HG02678 (cell line): ENCODE results near the gene MED7.

Experiments used
- ATAC-seq: cut with Tn5 transposase; IDR thresholded peaks from one replicate; pipeline ENCODE4 v1.9.1; 2021; ENCODE audit warnings: mild to moderate bottlenecking, moderate library complexity; ENCODE audit not compliant: unreplicated experiment

The MED7 gene

DNA sequence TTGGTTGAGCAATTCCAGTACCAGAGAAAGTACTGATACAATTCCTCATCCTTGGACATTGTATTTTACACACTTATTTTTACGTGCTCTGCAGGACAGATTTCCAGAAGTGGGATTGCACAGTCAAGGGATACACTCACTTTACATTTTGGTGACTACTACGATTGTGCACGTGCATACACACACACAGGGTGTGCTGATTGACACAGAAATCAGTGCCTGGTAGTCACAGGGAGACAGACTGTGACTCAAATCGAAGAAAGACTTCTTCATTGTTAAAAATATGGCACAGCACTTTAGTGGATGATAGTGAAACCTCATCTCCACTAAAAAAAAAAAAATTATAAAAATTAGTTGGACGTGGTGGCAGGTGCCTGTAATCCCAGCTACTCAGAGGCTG is 21.9 kb upstream of the MED7 start:
- no peak for ATAC-seq

DNA sequence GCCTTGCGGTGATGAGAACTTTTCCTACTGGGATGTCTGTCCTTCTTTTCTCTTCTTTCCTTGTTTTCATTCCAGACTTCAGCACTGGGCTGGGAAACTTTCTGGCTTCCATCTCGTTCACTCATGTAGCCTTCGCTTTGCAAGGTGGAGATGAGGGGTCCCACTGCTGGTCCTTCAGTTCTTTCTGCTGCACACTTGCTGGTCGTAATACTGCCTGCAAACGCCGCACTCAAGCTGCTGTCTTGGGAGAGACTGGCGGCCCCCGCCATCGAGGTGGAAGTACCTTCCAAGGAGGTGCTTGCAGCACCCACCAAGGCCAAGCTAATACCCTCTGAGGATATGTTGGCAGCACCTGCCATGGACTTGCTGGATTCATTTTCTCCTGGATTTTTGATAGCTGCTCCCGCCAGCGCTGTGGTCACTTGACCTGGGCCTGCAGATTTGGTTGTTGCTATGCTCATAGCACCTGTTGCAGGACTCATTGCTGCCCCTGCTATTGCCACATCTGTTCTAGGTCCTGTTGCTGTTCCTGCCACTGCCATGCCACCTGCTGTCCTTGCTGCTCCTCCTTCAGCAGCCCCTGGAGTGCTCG is 20.4 kb upstream of the MED7 start:
- ATAC-seq: no peak

- no peak for ATAC-seq
These were observed 19.3 kb upstream of the MED7 start for GRCh38 chr5:157161996-157162395.

DNA sequence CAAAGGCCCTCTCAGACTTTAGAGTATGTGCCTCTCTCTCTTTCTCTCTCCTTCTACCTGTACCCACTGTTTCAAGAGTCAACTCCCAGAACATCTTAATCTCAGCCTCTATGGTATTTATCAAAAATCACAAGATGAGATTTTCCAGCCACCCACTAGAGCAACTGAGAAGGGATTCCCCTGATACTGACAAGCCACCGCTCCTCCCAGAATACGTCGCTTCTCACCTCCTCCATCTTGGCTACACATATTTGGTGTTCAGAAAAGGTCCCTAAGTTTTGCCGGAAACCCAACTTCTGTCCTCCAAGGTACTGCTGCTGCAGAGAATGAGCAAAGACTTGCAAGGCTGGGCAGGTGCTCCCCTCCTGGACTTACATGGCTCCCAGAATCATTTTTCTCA is 17.3 kb upstream of the MED7 start:
- no peak for ATAC-seq

- ATAC-seq: no peak
These were observed 16.6 kb upstream of the MED7 start for GRCh38 chr5:157159209-157159751.

DNA sequence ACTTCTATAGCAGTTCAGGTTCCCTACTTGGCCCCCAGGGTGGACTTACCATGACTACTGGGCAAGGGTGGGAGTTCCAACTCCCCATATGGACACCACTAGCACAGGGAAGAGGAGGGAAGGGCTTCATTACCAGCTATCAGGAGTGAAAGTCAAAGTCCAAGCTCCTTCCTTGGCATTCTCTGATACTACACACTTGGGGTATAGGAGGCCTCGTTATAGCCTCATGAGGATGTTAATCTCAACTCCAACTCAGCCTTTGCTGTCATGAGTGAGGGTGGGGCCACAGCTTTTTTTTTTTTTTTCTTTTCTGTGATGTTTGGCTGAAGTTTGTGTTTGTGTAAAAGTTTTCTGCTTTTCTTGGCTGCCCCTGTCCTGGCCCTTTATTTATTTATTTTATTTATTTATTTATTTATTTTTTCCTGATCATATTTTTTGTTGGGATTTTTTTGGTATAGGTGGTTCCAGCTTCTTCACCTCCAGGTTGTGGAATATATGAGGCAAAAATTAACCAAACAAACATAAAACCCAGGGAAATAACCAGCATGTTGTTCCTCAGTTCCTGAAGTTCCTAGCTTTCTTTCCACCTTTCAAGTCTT is 14.7 kb upstream of the MED7 start:
- ATAC-seq: no peak

GRCh38 chr5:157155297-157155696 is 12.6 kb upstream of the MED7 start:
- no peak for ATAC-seq

GRCh38 chr5:157150995-157151394 is 8.3 kb upstream of the MED7 start:
- no peak for ATAC-seq

GRCh38 chr5:157148734-157149615 is 6.3 kb upstream of the MED7 start:
- ATAC-seq: peak; percentile 82

DNA sequence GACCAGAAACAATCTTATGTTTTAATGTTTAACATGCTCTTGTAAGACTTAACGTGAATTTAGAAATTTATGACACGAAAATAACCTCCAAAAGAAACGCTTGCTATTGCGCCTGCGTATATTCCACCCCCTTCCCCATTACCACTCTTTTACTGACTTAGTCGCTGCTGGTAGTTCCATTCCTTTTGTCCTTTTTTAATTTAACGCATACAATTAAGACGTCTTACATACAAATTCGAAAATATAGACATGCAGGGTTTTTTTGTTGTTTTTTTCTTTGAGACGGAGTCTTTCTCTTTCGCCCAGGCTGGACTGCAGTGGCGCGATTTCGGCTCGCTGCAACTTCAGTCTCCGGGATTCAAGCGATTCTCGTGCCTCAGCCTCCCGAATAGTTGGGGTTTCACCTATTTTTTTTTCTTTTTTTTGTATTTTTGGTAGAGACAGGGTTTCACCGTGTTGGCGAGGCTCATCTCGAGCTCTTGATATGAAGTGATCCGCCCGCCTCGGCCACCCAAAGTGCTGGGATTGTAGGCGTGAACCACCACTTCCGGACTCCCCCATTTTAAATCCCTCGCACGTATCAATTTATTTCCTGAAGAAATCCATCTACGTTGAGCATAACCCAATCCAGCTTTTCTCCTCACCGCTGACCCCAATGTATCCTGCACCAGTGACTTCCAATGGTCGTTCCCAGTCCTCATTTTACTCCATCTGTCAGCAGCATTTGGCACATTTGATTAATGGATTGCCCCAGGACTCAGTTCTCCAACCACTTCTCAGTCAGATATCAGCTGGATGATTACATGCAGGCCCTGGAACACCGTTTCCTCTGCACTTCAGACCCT is 684 bp upstream of the MED7 start:
- peak; percentile 38 for ATAC-seq

DNA sequence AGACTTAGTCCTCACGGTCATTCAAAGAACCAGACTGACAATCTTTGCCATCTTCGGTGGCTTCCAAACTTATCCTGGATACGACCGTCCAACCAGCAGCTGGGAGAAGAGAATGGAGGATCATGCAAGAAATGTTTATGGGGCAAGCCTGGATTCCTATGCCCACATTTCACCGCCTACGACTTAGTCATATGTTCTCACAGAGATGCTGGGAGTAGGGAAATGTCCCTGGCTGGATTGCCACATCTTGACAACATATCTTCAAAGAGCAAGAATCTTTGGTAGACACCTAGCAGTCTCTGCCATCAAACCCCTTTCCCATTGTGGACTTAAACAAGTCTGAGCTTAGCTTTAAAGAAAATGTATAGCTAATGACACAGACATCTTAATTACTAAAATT is 5.0 kb downstream of the MED7 start:
- ATAC-seq: no peak

DNA sequence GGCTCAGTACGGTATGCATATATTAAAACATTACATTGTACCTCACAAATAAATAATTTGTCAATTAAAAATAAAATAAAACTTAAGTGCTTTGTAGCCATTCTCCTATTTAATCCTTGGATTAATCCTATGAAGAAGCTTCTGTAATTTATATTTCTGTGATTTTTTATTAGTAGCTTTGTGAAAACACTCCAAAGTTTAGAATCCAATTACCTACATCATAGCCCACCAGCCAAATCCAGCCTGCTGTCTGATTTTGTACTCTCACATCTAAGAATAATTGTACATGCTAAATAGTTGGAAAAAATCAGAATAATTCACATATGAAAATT is 10.4 kb downstream of the MED7 start:
- no peak for ATAC-seq

GRCh38 chr5:157130925-157131324 is 11.7 kb downstream of the MED7 start:
- no peak for ATAC-seq

DNA sequence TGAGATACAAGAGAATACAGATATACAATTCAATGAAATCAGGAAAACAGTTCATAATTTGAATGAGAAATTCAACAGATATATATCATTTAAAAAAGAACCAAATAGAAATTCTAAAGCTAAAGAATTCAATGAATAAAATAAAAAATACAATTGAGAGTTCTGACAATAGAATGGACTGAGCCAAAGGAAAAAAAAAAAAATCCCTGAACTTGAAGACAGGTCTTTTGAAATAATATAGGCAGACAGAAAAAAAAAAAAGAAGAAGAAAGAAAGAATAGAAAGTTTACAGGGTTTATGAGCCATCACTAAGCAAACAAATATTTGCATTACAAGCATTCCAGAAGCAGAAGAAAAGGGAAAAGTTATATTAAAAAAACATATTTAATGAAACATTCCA is 21.0 kb downstream of the MED7 start:
- ATAC-seq: no peak

DNA sequence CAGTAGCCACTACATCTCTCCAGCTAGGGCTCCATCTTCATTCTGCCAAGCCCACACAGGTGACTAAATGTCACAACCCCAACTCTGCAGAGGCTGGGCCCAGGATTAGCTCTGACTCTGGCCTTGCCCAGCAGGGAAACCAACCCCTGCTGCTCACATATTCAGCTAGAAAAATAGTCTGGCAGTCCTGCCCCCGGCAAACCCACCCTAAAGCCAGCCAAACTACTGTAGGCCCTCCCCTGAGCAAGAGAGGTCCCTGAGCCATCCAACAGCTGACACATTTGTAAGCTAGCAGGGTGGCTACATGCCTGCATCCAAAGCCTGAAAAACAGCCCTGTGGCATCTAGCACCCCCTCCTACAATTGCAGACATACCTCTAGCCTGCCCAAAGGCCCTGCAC is 22.6 kb downstream of the MED7 start:
- no peak for ATAC-seq

DNA sequence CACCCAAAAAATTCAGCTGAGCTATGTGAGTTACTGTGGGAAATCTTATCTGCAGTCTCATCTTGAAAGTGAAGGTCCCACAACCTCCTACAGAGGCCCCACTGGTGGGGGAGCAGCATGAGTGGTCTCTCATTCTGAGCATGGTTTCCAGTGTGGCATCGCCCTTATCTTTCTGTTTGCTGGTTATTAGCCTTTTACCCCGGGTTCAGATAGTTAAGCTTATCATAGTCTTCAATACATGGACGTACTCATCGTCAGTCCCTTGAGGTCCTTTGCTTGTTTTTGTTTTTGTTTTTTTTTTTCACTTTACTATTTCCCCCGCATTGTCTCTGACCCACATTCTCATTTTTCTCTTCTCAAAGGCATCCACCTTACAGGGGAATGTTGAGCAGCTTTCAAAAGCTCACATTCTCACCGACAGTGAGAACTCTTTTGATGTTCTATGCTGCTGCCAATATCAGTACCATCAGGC is 26.1 kb downstream of the MED7 start:
- peak; percentile 63 for ATAC-seq

- ATAC-seq: no peak
These were observed 27.2 kb downstream of the MED7 start for GRCh38 chr5:157115502-157115901.

DNA sequence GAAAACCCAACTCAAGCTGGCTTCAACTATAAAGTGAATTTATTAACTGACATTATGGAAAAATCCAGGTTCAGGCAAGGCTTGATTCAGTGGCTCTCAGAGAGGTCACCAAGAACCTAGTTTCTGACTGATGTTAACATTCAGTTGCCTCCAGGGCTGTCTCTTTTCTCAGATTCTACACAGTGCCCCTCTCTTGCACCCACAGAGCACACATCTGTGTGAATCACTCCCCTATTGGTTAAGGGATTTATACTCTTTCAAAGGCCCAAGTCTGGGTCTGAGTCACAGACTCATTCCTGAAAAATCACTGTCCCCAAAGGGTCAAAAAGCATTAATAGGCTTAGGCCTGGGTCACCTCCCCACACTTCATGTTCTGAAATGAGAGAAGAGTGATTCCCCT is 27.7 kb downstream of the MED7 start:
- no peak for ATAC-seq

DNA sequence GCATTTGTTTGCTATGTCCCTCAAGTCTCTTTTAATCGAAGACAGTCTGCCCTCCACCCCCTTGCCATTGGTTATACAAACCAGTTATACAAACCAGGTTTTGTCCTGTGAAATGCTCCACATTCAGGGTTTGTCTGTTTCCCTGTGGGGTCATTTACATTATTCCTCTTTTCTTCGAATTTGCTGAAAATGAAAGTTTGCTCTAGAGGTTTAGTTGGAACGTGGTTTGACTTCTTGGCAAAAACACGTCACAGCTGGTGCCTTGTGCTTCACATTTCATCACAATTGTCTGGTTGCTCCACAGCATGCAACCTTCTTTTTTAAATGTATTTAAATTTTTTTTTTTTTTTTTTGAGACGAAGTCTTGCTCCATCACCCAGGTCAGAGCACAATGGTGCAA is 29.7 kb downstream of the MED7 start:
- ATAC-seq: no peak

GRCh38 chr5:157109744-157110143 is 32.9 kb downstream of the MED7 start:
- peak; percentile 59 for ATAC-seq

GRCh38 chr5:157108976-157109375 is 33.7 kb downstream of the MED7 start, which contains the start of gene HAVCR2:
TSS of gene HAVCR2 (minus strand) at chr5:157109044. CDS start at chr5:157108983, 61 bp downstream.
- peak; percentile 81 for ATAC-seq
